Bronchial epithelial cell (primary cell): Measurements from ENCODE around the gene UBE2J2. TPM values are rescaled to one million over a fixed set of nuclear protein-coding genes. Genes with fewer than 3 reads are reported as not detected.

Experiments used
- DNase-seq: peaks from one replicate; pipeline ENCODE4 v3.0.0-alpha.2; 2010; ENCODE audit warnings: low read depth
- FAIRE-seq: peaks from 2 replicates; lab custom pipeline; 2011; peaks lifted over from hg19 to GRCh38; lab: Jason Lieb, UNC
- H3K27me3 ChIP-seq: 2 replicates; pipeline ENCODE4 v1.5.1; 2011; ENCODE audit warnings: low read length; ENCODE audit not compliant: control insufficient read depth, insufficient read depth
- H3K36me3 ChIP-seq: 2 replicates; pipeline ENCODE4 v1.5.1; 2011; ENCODE audit warnings: low read length; ENCODE audit not compliant: control insufficient read depth, insufficient read depth
- H3K4me3 ChIP-seq: 2 replicates; pipeline ENCODE4 v1.5.1; 2011; ENCODE audit warnings: mild to moderate bottlenecking, low read depth, low read length, control low read depth
- CTCF ChIP-seq: IDR thresholded peaks from 2 replicates; pipeline ENCODE4 v1.5.1; 2011; ENCODE audit warnings: mild to moderate bottlenecking, moderate library complexity, low read length, control low read depth, inconsistent platforms; ENCODE audit not compliant: insufficient read depth, severe bottlenecking
- total RNA-seq: library from RNA; depleted of rRNA; stranded (reverse); fragments of >200 nt; gene quantifications from 2 replicates; pipeline ENCODE4 v1.2.1, GENCODE V29; 2014

UBE2J2 gene
- total RNA-seq, 1 donor from 2014 or later: 41.3 TPM

DNA sequence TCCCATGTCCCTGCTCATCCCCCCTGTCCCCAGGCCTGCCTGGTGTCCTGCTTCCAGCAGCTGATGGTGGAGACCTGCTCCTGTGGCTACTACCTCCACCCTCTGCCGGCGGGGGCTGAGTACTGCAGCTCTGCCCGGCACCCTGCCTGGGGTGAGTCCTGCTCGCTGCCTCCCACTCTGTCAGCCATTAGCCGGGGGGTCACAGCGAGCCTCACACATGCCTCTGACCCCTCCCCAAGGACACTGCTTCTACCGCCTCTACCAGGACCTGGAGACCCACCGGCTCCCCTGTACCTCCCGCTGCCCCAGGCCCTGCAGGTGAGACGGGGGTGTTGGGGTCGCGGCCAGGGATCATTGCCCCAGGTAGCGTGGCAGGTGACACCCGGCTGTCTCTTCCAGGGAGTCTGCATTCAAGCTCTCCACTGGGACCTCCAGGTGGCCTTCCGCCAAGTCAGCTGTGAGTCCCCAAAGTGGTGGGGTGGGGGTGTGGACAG, 16.6 kb upstream of the UBE2J2 start:
- no peak for DNase-seq
- Histone ChIP-seq H3K27me3 (no peaks in the 10 kb centered on the region), H3K36me3 (peaks cover 4% of the 10 kb centered on the region), H3K4me3 (no peak overlapping the region)
- peak; percentile 91 for FAIRE-seq
- TF ChIP-seq CTCF: peak; percentile 78

GRCh38 chr1:1287288-1288110, 13.8 kb upstream of the UBE2J2 start:
- no peak for TF ChIP-seq CTCF
- no peak for FAIRE-seq
- H3K27me3 ChIP-seq: no peaks in the 10 kb centered on the region
- no peak overlapping the region for H3K4me3 ChIP-seq
- DNase-seq: no peak
- no peaks in the 10 kb centered on the region for H3K36me3 ChIP-seq

DNA sequence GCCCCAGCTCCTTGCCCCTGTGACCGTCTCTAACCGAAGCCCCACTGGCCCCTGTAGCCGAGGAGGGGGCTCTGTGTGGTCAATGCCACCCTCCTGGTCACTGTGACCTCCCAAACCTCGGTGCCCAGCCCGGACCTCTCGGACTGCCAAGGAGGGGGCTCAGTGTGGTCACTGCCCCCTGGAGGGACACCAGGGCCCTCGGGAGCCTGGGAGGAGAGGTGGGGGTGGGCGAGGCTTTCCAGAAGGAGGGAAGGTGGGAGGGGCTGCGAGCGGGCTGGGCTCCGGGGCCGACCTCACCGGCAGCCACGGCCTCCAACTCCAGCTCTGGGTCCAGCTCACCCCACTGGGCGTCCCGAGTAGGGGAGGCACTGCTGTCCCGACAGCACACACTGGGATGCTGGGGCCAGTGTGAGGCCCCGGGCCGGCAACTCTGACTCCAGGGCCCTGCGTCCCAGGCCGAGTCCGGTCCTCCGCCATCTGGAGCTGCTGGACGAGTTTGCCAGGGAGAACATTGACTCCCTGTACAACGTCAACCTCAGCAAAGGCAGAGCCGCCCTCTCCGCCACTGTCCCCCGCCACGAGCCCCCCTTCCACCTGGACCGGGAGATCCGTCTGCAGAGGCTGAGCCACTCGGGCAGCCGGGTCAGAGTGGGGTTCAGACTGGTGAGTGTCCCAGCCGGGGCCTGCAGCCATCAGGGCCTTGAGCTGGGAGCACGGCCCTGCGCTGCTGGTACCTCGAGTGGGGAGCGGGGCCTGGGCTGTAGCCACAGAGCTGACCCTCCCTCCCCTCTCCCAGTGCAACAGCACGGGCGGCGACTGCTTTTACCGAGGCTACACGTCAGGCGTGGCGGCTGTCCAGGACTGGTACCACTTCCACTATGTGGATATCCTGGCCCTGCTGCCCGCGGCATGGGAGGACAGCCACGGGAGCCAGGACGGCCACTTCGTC, 12.9 kb upstream of the UBE2J2 start:
- DNase-seq (no peak), FAIRE-seq (no peak)
- H3K27me3 ChIP-seq: no peaks in the 10 kb centered on the region
- H3K4me3 ChIP-seq: no peak overlapping the region
- no peak for TF ChIP-seq CTCF
- H3K36me3 ChIP-seq: no peaks in the 10 kb centered on the region

DNA sequence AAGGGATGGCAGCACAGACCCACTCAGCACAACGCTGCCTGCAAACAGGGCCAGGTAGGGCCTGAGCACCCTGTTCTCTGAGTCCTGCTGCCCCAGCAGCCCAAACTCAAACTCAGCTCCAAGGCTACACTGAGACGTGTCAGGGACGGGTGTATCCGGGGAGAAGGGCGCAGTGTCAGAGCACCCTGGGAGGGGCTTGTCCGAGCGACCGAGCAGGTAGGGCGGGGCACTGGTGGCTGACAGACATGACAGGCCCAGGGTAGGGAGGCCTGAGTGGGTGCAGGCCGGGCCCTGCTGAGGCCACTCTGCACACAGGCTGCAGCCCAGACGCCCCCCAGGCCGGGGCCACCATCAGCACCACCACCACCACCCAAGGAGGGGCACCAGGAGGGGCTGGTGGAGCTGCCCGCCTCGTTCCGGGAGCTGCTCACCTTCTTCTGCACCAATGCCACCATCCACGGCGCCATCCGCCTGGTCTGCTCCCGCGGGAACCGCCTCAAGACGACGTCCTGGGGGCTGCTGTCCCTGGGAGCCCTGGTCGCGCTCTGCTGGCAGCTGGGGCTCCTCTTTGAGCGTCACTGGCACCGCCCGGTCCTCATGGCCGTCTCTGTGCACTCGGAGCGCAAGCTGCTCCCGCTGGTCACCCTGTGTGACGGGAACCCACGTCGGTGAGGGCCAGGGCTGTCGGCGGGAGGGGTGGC, 12.1 kb upstream of the UBE2J2 start:
- Histone ChIP-seq H3K27me3 (no peaks in the 10 kb centered on the region), H3K4me3 (no peak overlapping the region), H3K36me3 (no peaks in the 10 kb centered on the region)
- FAIRE-seq (no peak), DNase-seq (no peak)
- TF ChIP-seq CTCF: no peak

GRCh38 chr1:1285102-1285571, 11.5 kb upstream of the UBE2J2 start:
- no peak for TF ChIP-seq CTCF
- no peak for DNase-seq
- H3K27me3 ChIP-seq: no peaks in the 10 kb centered on the region
- no peak overlapping the region for H3K4me3 ChIP-seq
- no peak for FAIRE-seq
- H3K36me3 ChIP-seq: no peaks in the 10 kb centered on the region
